HCT116 (cell line): ENCODE results near the gene SMPX. TPM values are rescaled to one million over a fixed set of nuclear protein-coding genes. Genes with fewer than 3 reads are reported as not detected.

Source experiments
- ATAC-seq: fragments of 200-7000 bp; cut with Tn5 transposase; 2 replicates; pipeline ENCODE4 v1.9.1; 2020; ENCODE audit warnings: mild to moderate bottlenecking, moderate library complexity
- BruUV-seq: library from RNA; stranded (reverse); fragments of 400-500 nt; replicated peaks from 2 replicates; lab custom pipeline; 2021; lab: Mats Ljungman, UMichigan
- CTCF ChIA-PET: fragments of 300-600 bp; sonication (Branson Sonifier 250); formaldehyde crosslinking; loops from one replicate; lab custom pipeline; 2021; ENCODE audit warnings: antibody characterized with exemption; lab: Charles Lee
- POLR2A ChIA-PET: fragments of 300-600, 350-600 bp; sonication (Branson Sonifier 250); formaldehyde crosslinking; loops from one replicate; lab custom pipeline; 2021; ENCODE audit warnings: antibody characterized with exemption; lab: Charles Lee
- RAD21 ChIA-PET, 2 experiments: fragments of 300-600 bp; sonication (Branson Sonifier 250); formaldehyde crosslinking; loops; one replicate each; lab custom pipeline; 2023; ENCODE audit warnings: low total read pairs in 2 of 2; ENCODE audit not compliant: uncharacterized antibody in 2 of 2, unreplicated experiment in 2 of 2, low non-redundant PET in 1 of 2; lab: Charles Lee
- DNase-seq: peaks from one replicate; pipeline ENCODE4 v3.0.0-alpha.2; 2010; ENCODE audit warnings: low read depth, low spot score
- H2AFZ ChIP-seq: fragments of 200-600 bp; shearing (Covaris generic), sonication (generic); 2 replicates; pipeline ENCODE4 v1.6.1; 2017; ENCODE audit warnings: low read depth, mixed run types, mixed read lengths, antibody characterized with exemption, low read length; ENCODE audit not compliant: poor library complexity, severe bottlenecking
- H3K27ac ChIP-seq: 2 replicates; pipeline ENCODE4 v1.5.1; 2012; ENCODE audit warnings: low read depth, low read length
- H3K27me3 ChIP-seq: fragments of 200-600 bp; sonication (generic); 2 replicates; pipeline ENCODE4 v1.6.1; 2016; ENCODE audit warnings: mixed run types, low read length, mixed read lengths; ENCODE audit not compliant: insufficient read depth
- H3K36me3 ChIP-seq, 2 experiments: fragments of 200-500 bp in 1 of 2; fragments of 200-600 bp in 1 of 2; sonication (Bioruptor generic) in 1 of 2; sonication (generic) in 1 of 2; 2 replicates each; pipeline versions ENCODE4 v1.5.1 to v1.6.1; 2014 to 2016; ENCODE audit warnings: low read length in 2 of 2, inconsistent platforms in 1 of 2, mixed read lengths in 1 of 2, mixed run types in 1 of 2; ENCODE audit not compliant: insufficient read depth in 2 of 2, control insufficient read depth in 1 of 2
- H3K4me1 ChIP-seq, 2 experiments: fragments of 200-600 bp in 1 of 2; sonication (generic) in 1 of 2; 2 replicates each; pipeline versions ENCODE4 v1.5.1 to v1.6.1; 2012 to 2017; ENCODE audit warnings: low read length in 2 of 2, inconsistent platforms in 1 of 2, mild to moderate bottlenecking in 1 of 2, mixed read lengths in 1 of 2, mixed run types in 1 of 2, moderate library complexity in 1 of 2; ENCODE audit not compliant: insufficient read depth in 2 of 2, control insufficient read depth in 1 of 2
- H3K4me2 ChIP-seq: fragments of 200-600 bp; sonication (generic); 2 replicates; pipeline ENCODE4 v1.6.1; 2017; ENCODE audit warnings: mixed run types, low read length, mixed read lengths
- H3K4me3 ChIP-seq, 2 experiments: fragments of 200-600 bp in 1 of 2; sonication (generic) in 1 of 2; replicated peaks in 1 of 2; 2 replicates each; pipeline ENCODE4 v1.5.1; 2011 to 2016; ENCODE audit warnings: low read length in 2 of 2, control low read depth in 1 of 2, low read depth in 1 of 2, mild to moderate bottlenecking in 1 of 2, mixed read lengths in 1 of 2, mixed run types in 1 of 2
- H3K79me2 ChIP-seq: fragments of 200-600 bp; sonication (generic); 2 replicates; pipeline ENCODE4 v1.6.1; 2017; ENCODE audit warnings: mild to moderate bottlenecking, mixed run types, low read length, moderate library complexity, mixed read lengths; ENCODE audit not compliant: insufficient read depth
- H3K9ac ChIP-seq: fragments of 200-600 bp; sonication (generic); 2 replicates; pipeline ENCODE4 v1.6.1; 2016; ENCODE audit warnings: low read length, mixed read lengths
- H3K9me2 ChIP-seq: fragments of 200-600 bp; sonication (generic), shearing (Covaris generic); 2 replicates; pipeline ENCODE4 v1.6.1; 2017; ENCODE audit warnings: mixed run types, mild to moderate bottlenecking, moderate library complexity; ENCODE audit not compliant: insufficient read depth
- H3K9me3 ChIP-seq, 2 experiments: fragments of 200-500 bp in 1 of 2; fragments of 200-600 bp in 1 of 2; sonication (Bioruptor generic) in 1 of 2; sonication (generic) in 1 of 2; 2 replicates each; pipeline ENCODE4 v1.6.1; 2014 to 2017; ENCODE audit warnings: low read length in 2 of 2, mixed read lengths in 2 of 2, inconsistent platforms in 1 of 2, low read depth in 1 of 2, mild to moderate bottlenecking in 1 of 2, mixed run types in 1 of 2, moderate library complexity in 1 of 2; ENCODE audit not compliant: control insufficient read depth in 1 of 2, insufficient read depth in 1 of 2
- H4K20me1 ChIP-seq: fragments of 200-600 bp; sonication (generic), shearing (Covaris generic); 2 replicates; pipeline ENCODE4 v1.6.1; 2017; ENCODE audit warnings: mixed run types, mild to moderate bottlenecking, moderate library complexity; ENCODE audit not compliant: insufficient read depth
- CEBPB ChIP-seq: IDR thresholded peaks from 2 replicates; pipeline ENCODE4 v1.6.1; 2012; ENCODE audit warnings: low read depth
- EGR1 ChIP-seq: IDR thresholded peaks from 2 replicates; pipeline ENCODE4 v1.6.1; 2012; ENCODE audit warnings: low read depth
- EZH2phosphoT487 ChIP-seq: fragments of 200-600 bp; IDR thresholded peaks from 2 replicates; pipeline ENCODE4 v1.6.1; 2018; ENCODE audit warnings: antibody characterized with exemption, borderline replicate concordance
- FOSL1 ChIP-seq: IDR thresholded peaks from 2 replicates; pipeline ENCODE4 v1.6.1; 2012; ENCODE audit warnings: low read depth
- SIN3A ChIP-seq: IDR thresholded peaks from 2 replicates; pipeline ENCODE4 v1.6.1; 2012; ENCODE audit warnings: low read depth
- SP1 ChIP-seq: IDR thresholded peaks from 2 replicates; pipeline ENCODE4 v1.6.1; 2012; ENCODE audit warnings: low read depth
- SRF ChIP-seq: IDR thresholded peaks from 2 replicates; pipeline ENCODE4 v1.6.1; 2012; ENCODE audit warnings: low read depth
- TCF7L2 ChIP-seq: IDR thresholded peaks from 2 replicates; pipeline ENCODE4 v1.7.0; 2011; ENCODE audit warnings: borderline replicate concordance, inconsistent platforms; ENCODE audit not compliant: insufficient read depth, insufficient read length; ENCODE audit errors: extremely low read depth
- ZFX ChIP-seq: fragments of 450-650 bp; IDR thresholded peaks from 2 replicates; pipeline ENCODE4 v1.6.1; 2017
- intact Hi-C: fragments of 100-400 bp; cut with micrococcal nuclease; formaldehyde crosslinking; loops from 2 replicates; pipeline ENCODE4 v1.10.0; 2022
- total RNA-seq: library from RNA; stranded (reverse); gene quantifications from one replicate; pipeline ENCODE4 v1.2.1, GENCODE V29; 2021; ENCODE audit not compliant: unreplicated experiment
- TF ChIP-seq, protein P1 (sequence below), 3 experiments: fragments of 200-600 bp in 1 of 3; sonication (generic) in 1 of 3; IDR thresholded peaks in 2 of 3; conservative IDR thresholded peaks in 1 of 3; 2 replicates each; pipeline ENCODE4 v1.5.1; 2012 to 2017; ENCODE audit warnings: low read depth in 2 of 3, low read length in 2 of 3, antibody characterized with exemption in 1 of 3, borderline replicate concordance in 1 of 3, control low read depth in 1 of 3, mild to moderate bottlenecking in 1 of 3, mixed read lengths in 1 of 3, mixed run types in 1 of 3, moderate library complexity in 1 of 3; ENCODE audit not compliant: insufficient read depth in 1 of 3

SMPX gene
- total RNA-seq, 1 experiment from 2014 or later, result 0.59 TPM

DNA sequence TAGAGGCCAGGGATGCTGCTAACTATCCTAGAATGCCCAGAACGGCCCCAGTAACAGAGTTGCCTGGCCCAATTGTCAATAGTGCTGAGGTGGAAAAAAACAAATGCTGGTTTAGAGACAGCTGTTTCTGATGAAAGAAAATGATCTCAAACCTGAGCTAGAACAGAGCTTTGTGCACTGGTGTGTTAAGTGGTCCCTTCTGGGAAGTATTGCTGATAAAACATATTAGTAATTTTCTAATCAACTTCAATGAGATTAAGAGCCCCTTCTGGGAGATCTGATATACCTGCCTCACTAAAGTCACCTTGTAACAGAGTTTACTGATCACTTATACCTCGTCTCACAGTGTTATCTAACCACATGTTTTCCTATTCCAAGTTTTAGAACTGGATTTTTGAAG is 42.1 kb downstream of the SMPX start:
- Histone ChIP-seq H3K4me3 (no peak overlapping the region), H3K4me2 (no peak overlapping the region), H3K9me2 (no peaks in the 10 kb centered on the region), H3K4me1 (no peaks in the 10 kb centered on the region), H3K79me2 (no peaks in the 10 kb centered on the region), H3K9me3 (no peaks in the 10 kb centered on the region), H3K27me3 (no peaks in the 10 kb centered on the region), H3K9ac (no peak overlapping the region), H4K20me1 (no peaks in the 10 kb centered on the region), H3K36me3 (no peaks in the 10 kb centered on the region), H3K27ac (no peak overlapping the region), H2AFZ (no peak overlapping the region)
- intact Hi-C loops, result no loop called here
- no peak for ATAC-seq
- ChIA-PET POLR2A (no interaction called here), RAD21 (no interaction called here), CTCF (no interaction called here)
- no peak for TF ChIP-seq FOSL1
- no peak for TF ChIP-seq CEBPB
- no peak for TF ChIP-seq SP1
- TF ChIP-seq SIN3A, result no peak
- no peak for TF ChIP-seq SRF
- TF ChIP-seq TCF7L2, result no peak
- no peak for TF ChIP-seq EZH2phosphoT487
- no peak for TF ChIP-seq ZFX
- TF ChIP-seq, protein P1, sequence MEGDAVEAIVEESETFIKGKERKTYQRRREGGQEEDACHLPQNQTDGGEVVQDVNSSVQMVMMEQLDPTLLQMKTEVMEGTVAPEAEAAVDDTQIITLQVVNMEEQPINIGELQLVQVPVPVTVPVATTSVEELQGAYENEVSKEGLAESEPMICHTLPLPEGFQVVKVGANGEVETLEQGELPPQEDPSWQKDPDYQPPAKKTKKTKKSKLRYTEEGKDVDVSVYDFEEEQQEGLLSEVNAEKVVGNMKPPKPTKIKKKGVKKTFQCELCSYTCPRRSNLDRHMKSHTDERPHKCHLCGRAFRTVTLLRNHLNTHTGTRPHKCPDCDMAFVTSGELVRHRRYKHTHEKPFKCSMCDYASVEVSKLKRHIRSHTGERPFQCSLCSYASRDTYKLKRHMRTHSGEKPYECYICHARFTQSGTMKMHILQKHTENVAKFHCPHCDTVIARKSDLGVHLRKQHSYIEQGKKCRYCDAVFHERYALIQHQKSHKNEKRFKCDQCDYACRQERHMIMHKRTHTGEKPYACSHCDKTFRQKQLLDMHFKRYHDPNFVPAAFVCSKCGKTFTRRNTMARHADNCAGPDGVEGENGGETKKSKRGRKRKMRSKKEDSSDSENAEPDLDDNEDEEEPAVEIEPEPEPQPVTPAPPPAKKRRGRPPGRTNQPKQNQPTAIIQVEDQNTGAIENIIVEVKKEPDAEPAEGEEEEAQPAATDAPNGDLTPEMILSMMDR (IDR thresholded peaks at IDR 0.05 in 2 of 3, conservative IDR thresholded peaks at IDR 0.05 in 1 of 3; ENCODE audit: borderline replicate concordance in 1 of 3, insufficient read depth in 1 of 3, low read depth in 2 of 3, low read length in 2 of 3), result no peak
- no TSS peak for BruUV-seq
- DNase-seq, result no peak

DNA sequence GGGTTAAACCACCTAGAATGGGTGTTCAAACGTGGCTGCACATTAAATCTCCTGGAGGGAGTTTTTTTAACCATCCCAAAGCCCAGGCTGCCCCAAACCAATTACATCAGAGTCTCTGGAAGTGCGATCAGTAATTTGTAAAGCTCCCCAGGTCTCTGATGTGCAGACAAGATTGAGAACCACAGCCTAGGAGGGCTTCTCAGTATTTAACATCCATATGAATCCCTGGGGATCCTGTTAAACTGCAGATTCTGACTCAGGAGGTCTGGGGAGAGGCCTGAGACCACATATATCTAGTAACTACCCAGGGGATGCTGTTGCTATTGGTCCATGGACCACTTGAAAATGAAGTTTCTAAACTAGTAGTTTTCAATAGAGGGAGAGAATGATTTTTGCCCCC is 42.6 kb downstream of the SMPX start:
- POLR2A ChIA-PET, result no interaction called here
- CTCF ChIA-PET, result no interaction called here
- DNase-seq (no peak), ATAC-seq (no peak)
- intact Hi-C loops, result no loop called here
- Histone ChIP-seq H3K79me2 (no peaks in the 10 kb centered on the region), H2AFZ (no peak overlapping the region), H3K27ac (no peak overlapping the region), H3K4me2 (no peak overlapping the region), H3K9me2 (no peaks in the 10 kb centered on the region), H3K36me3 (no peaks in the 10 kb centered on the region), H3K4me3 (no peak overlapping the region), H3K27me3 (no peaks in the 10 kb centered on the region), H3K9me3 (no peaks in the 10 kb centered on the region), H3K4me1 (no peaks in the 10 kb centered on the region), H4K20me1 (no peaks in the 10 kb centered on the region), H3K9ac (no peak overlapping the region)
- RAD21 ChIA-PET, result no interaction called here
- BruUV-seq, result no TSS peak
- TF ChIP-seq EGR1, result no peak
